DOHH2 (cell line): ENCODE results near the gene PPP5C.

Source experiments
- EZH2phosphoT487 ChIP-seq: fragments of 200-600 bp; sonication (generic); IDR thresholded peaks from 2 replicates; pipeline ENCODE4 v1.6.1; 2017; ENCODE audit warnings: borderline replicate concordance, mild to moderate bottlenecking, antibody characterized with exemption, low read length, moderate library complexity, mixed read lengths
- TF ChIP-seq, protein P1 (sequence below): fragments of 200-600 bp; sonication (generic); IDR thresholded peaks from one replicate; pipeline ENCODE4 v1.5.1; 2014; ENCODE audit warnings: antibody characterized with exemption, mild to moderate bottlenecking, low read depth, low read length; ENCODE audit not compliant: poor library complexity, severe bottlenecking

- TF ChIP-seq, protein P1, sequence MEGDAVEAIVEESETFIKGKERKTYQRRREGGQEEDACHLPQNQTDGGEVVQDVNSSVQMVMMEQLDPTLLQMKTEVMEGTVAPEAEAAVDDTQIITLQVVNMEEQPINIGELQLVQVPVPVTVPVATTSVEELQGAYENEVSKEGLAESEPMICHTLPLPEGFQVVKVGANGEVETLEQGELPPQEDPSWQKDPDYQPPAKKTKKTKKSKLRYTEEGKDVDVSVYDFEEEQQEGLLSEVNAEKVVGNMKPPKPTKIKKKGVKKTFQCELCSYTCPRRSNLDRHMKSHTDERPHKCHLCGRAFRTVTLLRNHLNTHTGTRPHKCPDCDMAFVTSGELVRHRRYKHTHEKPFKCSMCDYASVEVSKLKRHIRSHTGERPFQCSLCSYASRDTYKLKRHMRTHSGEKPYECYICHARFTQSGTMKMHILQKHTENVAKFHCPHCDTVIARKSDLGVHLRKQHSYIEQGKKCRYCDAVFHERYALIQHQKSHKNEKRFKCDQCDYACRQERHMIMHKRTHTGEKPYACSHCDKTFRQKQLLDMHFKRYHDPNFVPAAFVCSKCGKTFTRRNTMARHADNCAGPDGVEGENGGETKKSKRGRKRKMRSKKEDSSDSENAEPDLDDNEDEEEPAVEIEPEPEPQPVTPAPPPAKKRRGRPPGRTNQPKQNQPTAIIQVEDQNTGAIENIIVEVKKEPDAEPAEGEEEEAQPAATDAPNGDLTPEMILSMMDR: no peak
- TF ChIP-seq EZH2phosphoT487: no peak
Measured at GRCh38 chr19:46391296-46392251, 44.7 kb downstream of the PPP5C start.
